Measurements from ENCODE around the gene DENND4B. TPM values are rescaled to one million over a fixed set of nuclear protein-coding genes. Genes with fewer than 3 reads are reported as not detected.
"Not testable (repeated sequence)": the region's sequence is repeated elsewhere in the genome, so short reads cannot be mapped to it uniquely, and the experiment has no call there.

The DENND4B gene
- total and polyA plus RNA-seq, 2 of the 4 experiments (the other 2 are of a cell fraction) = 1.8 to 25.2 TPM

DNA sequence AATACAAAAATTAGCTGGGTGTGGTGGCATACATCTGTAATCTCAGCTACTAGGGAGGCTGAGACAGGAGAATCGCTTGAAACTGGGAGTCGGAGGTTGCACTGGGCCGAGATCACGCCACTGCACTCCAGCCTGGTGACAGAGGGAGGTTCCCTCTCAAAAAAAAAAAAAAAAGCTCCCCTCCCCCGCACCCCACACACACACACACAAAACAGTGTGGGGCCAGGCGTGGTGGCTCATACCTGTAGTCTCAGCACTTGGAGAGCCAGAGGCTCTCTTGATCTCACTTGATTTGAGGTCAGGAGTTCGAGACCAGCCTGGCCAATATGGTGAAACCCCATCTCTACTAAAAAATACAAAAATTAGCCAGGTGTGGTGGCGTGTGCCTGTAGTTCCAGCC is 40.6 kb downstream of the DENND4B start:
- peaks cover 39% of the 10 kb centered on the region for H4K20me1 ChIP-seq (ENCODE audit: insufficient read depth, low read length)
- H3K14ac ChIP-seq (replicated peaks; ENCODE audit: low read depth, low read length); H3K4ac ChIP-seq (ENCODE audit: low read depth, low read length); H2AFZ ChIP-seq (replicated peaks; ENCODE audit: low read length, poor library complexity); H2AK5ac ChIP-seq (ENCODE audit: low read depth, low read length); H3K4me1 ChIP-seq (ENCODE audit: control insufficient read depth, insufficient read depth, low read length); H3K18ac ChIP-seq (ENCODE audit: low read depth, low read length); H3K9me3 ChIP-seq (ENCODE audit: control insufficient read depth, insufficient read depth, low read length); in situ Hi-C loops (cut with MboI; ENCODE audit: low sequenced_read_pairs); H3K4me3 ChIP-seq (ENCODE audit: insufficient read depth, low read depth, low read length); intact Hi-C loops (cut with micrococcal nuclease); H2BK15ac ChIP-seq (ENCODE audit: low read depth, low read length); DNase-seq; H3K4me2 ChIP-seq (ENCODE audit: low read depth, low read length); H4K91ac ChIP-seq (ENCODE audit: insufficient read depth, low read depth, low read length); H3K56ac ChIP-seq (ENCODE audit: extremely low read depth, insufficient read depth, low read length); H3K23ac ChIP-seq (ENCODE audit: low read depth, low read length); ATAC-seq (ENCODE audit: low read depth); H3K27me3 ChIP-seq (ENCODE audit: control insufficient read depth, insufficient read depth, low read length); H4K5ac ChIP-seq (ENCODE audit: low read depth, low read length); H2BK20ac ChIP-seq (ENCODE audit: low read depth, low read length); H2BK120ac ChIP-seq (ENCODE audit: low read depth, low read length); CTCF ChIA-PET; H4K8ac ChIP-seq (ENCODE audit: low read depth in 2 of 2, low read length in 2 of 2); H3K36me3 ChIP-seq (ENCODE audit: control insufficient read depth, insufficient read depth, low read length); H3K9me1 ChIP-seq (ENCODE audit: insufficient read depth, low read length); H2BK5ac ChIP-seq (ENCODE audit: low read depth, low read length, poor library complexity, severe bottlenecking); H2AK9ac ChIP-seq (replicated peaks; ENCODE audit: low read depth, low read length, poor library complexity); BruUV-seq (replicated peaks); H3K9ac ChIP-seq (ENCODE audit: low read depth, low read length); H3K27ac ChIP-seq (ENCODE audit: insufficient read depth, low read length): not testable (repeated sequence)
- WGBS, 2 experiments (ENCODE audit: extremely low coverage in 2 of 2, insufficient read length in 1 of 2) = no CpG with 5 or more reads among the region's 8 CpGs
- peaks cover 28 to 65% of the 10 kb centered on the region in 2 experiments for H3K79me1 ChIP-seq (ENCODE audit: low read depth in 1 of 2, low read length in 2 of 2)
- POLR2A ChIA-PET (ENCODE audit: unreplicated experiment) = interaction anchor here (0.6 kb wide), 1 partner anchor 19 kb away, joined by 4 read pairs; no protein-coding TSS in a partner anchor
- dilution Hi-C loops (cut with HindIII; ENCODE audit: low sequenced_read_pairs, unreplicated experiment) = loop anchor here (25.0 kb wide), 1 partner anchor 94 kb away; no protein-coding TSS in a partner anchor
